Measurements from ENCODE around the gene NELL1. TPM values are rescaled to one million over a fixed set of nuclear protein-coding genes. Genes with fewer than 3 reads are reported as not detected.

NELL1 gene
- total RNA-seq, 2 experiments from 2014 or later: not detected

- CTCF ChIA-PET: no interaction called here
- H3K4me1 Mint-ChIP-seq: no peaks in the 10 kb centered on the region
- no peak overlapping the region for H3K27ac Mint-ChIP-seq
- no peak overlapping the region for H3K4me3 Mint-ChIP-seq
- H3K9me3 Mint-ChIP-seq: no peaks in the 10 kb centered on the region
- no peaks in the 10 kb centered on the region for H3K36me3 Mint-ChIP-seq (ENCODE audit: low read depth)
- no peaks in the 10 kb centered on the region for H3K27me3 Mint-ChIP-seq
- POLR2A ChIA-PET: no interaction called here
- DNase-seq: no peak
Observed at GRCh38 chr11:21556926-21557325, 887.5 kb downstream of the NELL1 start.

- H3K4me3 Mint-ChIP-seq: no peak overlapping the region
- no peak for DNase-seq
- no peaks in the 10 kb centered on the region for H3K4me1 Mint-ChIP-seq
- H3K27ac Mint-ChIP-seq: no peak overlapping the region
- POLR2A ChIA-PET: no interaction called here
- H3K36me3 Mint-ChIP-seq (ENCODE audit: low read depth): no peaks in the 10 kb centered on the region
- H3K27me3 Mint-ChIP-seq: no peaks in the 10 kb centered on the region
- CTCF ChIA-PET: no interaction called here
- H3K9me3 Mint-ChIP-seq: peaks cover 5% of the 10 kb centered on the region
Observed at GRCh38 chr11:21560466-21560975, 891.1 kb downstream of the NELL1 start.

GRCh38 chr11:21561581-21561980 is 892.2 kb downstream of the NELL1 start:
- no peak overlapping the region for H3K27ac Mint-ChIP-seq
- POLR2A ChIA-PET: no interaction called here
- peaks cover 5% of the 10 kb centered on the region for H3K9me3 Mint-ChIP-seq
- H3K4me3 Mint-ChIP-seq: no peak overlapping the region
- H3K4me1 Mint-ChIP-seq: no peaks in the 10 kb centered on the region
- H3K36me3 Mint-ChIP-seq (ENCODE audit: low read depth): no peaks in the 10 kb centered on the region
- no peak for DNase-seq
- CTCF ChIA-PET: no interaction called here
- no peaks in the 10 kb centered on the region for H3K27me3 Mint-ChIP-seq

- ChIA-PET CTCF (no interaction called here), POLR2A (no interaction called here)
- Mint-ChIP-seq H3K4me1 (no peaks in the 10 kb centered on the region), H3K9me3 (peaks cover 5% of the 10 kb centered on the region), H3K36me3 (ENCODE audit: low read depth) (no peaks in the 10 kb centered on the region), H3K27ac (no peak overlapping the region), H3K27me3 (no peaks in the 10 kb centered on the region), H3K4me3 (no peak overlapping the region)
- DNase-seq: no peak
Observed at GRCh38 chr11:21564095-21564494, 894.7 kb downstream of the NELL1 start.

- no peak overlapping the region for H3K4me3 Mint-ChIP-seq
- no peaks in the 10 kb centered on the region for H3K36me3 Mint-ChIP-seq (ENCODE audit: low read depth)
- no peaks in the 10 kb centered on the region for H3K4me1 Mint-ChIP-seq
- H3K9me3 Mint-ChIP-seq: peaks cover 8% of the 10 kb centered on the region
- DNase-seq: no peak
- POLR2A ChIA-PET: no interaction called here
- no peaks in the 10 kb centered on the region for H3K27me3 Mint-ChIP-seq
- CTCF ChIA-PET: no interaction called here
- H3K27ac Mint-ChIP-seq: no peak overlapping the region
Observed at GRCh38 chr11:21564833-21565682, 895.7 kb downstream of the NELL1 start.

- CTCF ChIA-PET: no interaction called here
- peaks cover 10% of the 10 kb centered on the region for H3K9me3 Mint-ChIP-seq
- H3K4me3 Mint-ChIP-seq: no peak overlapping the region
- no peaks in the 10 kb centered on the region for H3K4me1 Mint-ChIP-seq
- no peaks in the 10 kb centered on the region for H3K27me3 Mint-ChIP-seq
- POLR2A ChIA-PET: no interaction called here
- DNase-seq: no peak
- H3K36me3 Mint-ChIP-seq (ENCODE audit: low read depth): no peaks in the 10 kb centered on the region
- no peak overlapping the region for H3K27ac Mint-ChIP-seq
Observed at GRCh38 chr11:21566521-21567117, 897.2 kb downstream of the NELL1 start.

- H3K27me3 Mint-ChIP-seq: no peaks in the 10 kb centered on the region
- H3K9me3 Mint-ChIP-seq: peaks cover 10% of the 10 kb centered on the region
- ChIA-PET POLR2A (no interaction called here), CTCF (no interaction called here)
- H3K27ac Mint-ChIP-seq: no peak overlapping the region
- no peak for DNase-seq
- H3K36me3 Mint-ChIP-seq (ENCODE audit: low read depth): no peaks in the 10 kb centered on the region
- no peaks in the 10 kb centered on the region for H3K4me1 Mint-ChIP-seq
- no peak overlapping the region for H3K4me3 Mint-ChIP-seq
Observed at GRCh38 chr11:21567645-21568290, 898.4 kb downstream of the NELL1 start.

GRCh38 chr11:21572210-21572609 is 902.8 kb downstream of the NELL1 start:
- Mint-ChIP-seq H3K4me1 (no peaks in the 10 kb centered on the region), H3K36me3 (ENCODE audit: low read depth) (no peaks in the 10 kb centered on the region)

GRCh38 chr11:21582791-21583190 is 913.4 kb downstream of the NELL1 start:
- Mint-ChIP-seq H3K4me3 (no peak overlapping the region), H3K4me1 (no peaks in the 10 kb centered on the region), H3K36me3 (ENCODE audit: low read depth) (no peaks in the 10 kb centered on the region), H3K9me3 (peaks cover 7% of the 10 kb centered on the region), H3K27ac (no peak overlapping the region), H3K27me3 (no peaks in the 10 kb centered on the region)
- no peak for DNase-seq
- POLR2A ChIA-PET: no interaction called here
- CTCF ChIA-PET: no interaction called here

More at GRCh38 chr11:21572210-21572609, 902.8 kb downstream of the NELL1 start:
- ChIA-PET CTCF (no interaction called here), POLR2A (no interaction called here)
- peaks cover 5% of the 10 kb centered on the region for H3K9me3 Mint-ChIP-seq
- no peaks in the 10 kb centered on the region for H3K27me3 Mint-ChIP-seq
- no peak overlapping the region for H3K27ac Mint-ChIP-seq
- no peak overlapping the region for H3K4me3 Mint-ChIP-seq
- no peak for DNase-seq

GRCh38 chr11:21588754-21589153 is 919.4 kb downstream of the NELL1 start:
- H3K4me1 Mint-ChIP-seq: no peaks in the 10 kb centered on the region
- no peaks in the 10 kb centered on the region for H3K36me3 Mint-ChIP-seq (ENCODE audit: low read depth)
- DNase-seq: no peak
- H3K27ac Mint-ChIP-seq: no peak overlapping the region
- peaks cover 13% of the 10 kb centered on the region for H3K9me3 Mint-ChIP-seq
- ChIA-PET CTCF (no interaction called here), POLR2A (no interaction called here)
- no peaks in the 10 kb centered on the region for H3K27me3 Mint-ChIP-seq
- no peak overlapping the region for H3K4me3 Mint-ChIP-seq

- no peak overlapping the region for H3K4me3 Mint-ChIP-seq
- peaks cover 10% of the 10 kb centered on the region for H3K9me3 Mint-ChIP-seq
- H3K4me1 Mint-ChIP-seq: no peaks in the 10 kb centered on the region
- no peaks in the 10 kb centered on the region for H3K36me3 Mint-ChIP-seq (ENCODE audit: low read depth)
- ChIA-PET CTCF (no interaction called here), POLR2A (no interaction called here)
- H3K27me3 Mint-ChIP-seq: no peaks in the 10 kb centered on the region
- H3K27ac Mint-ChIP-seq: no peak overlapping the region
- no peak for DNase-seq
Observed at GRCh38 chr11:21602699-21603098, 933.3 kb downstream of the NELL1 start.

- POLR2A ChIA-PET: no interaction called here
- Mint-ChIP-seq H3K27ac (no peak overlapping the region), H3K9me3 (peaks cover 11% of the 10 kb centered on the region), H3K4me3 (no peak overlapping the region), H3K4me1 (no peaks in the 10 kb centered on the region), H3K36me3 (ENCODE audit: low read depth) (no peaks in the 10 kb centered on the region), H3K27me3 (no peaks in the 10 kb centered on the region)
- CTCF ChIA-PET: no interaction called here
- DNase-seq: no peak
Observed at GRCh38 chr11:21603886-21604285, 934.5 kb downstream of the NELL1 start.

GRCh38 chr11:21604564-21604963 is 935.2 kb downstream of the NELL1 start:
- no peak overlapping the region for H3K27ac Mint-ChIP-seq
- ChIA-PET CTCF (no interaction called here), POLR2A (no interaction called here)
- H3K4me3 Mint-ChIP-seq: no peak overlapping the region
- no peaks in the 10 kb centered on the region for H3K27me3 Mint-ChIP-seq
- peaks cover 9% of the 10 kb centered on the region for H3K9me3 Mint-ChIP-seq
- no peaks in the 10 kb centered on the region for H3K36me3 Mint-ChIP-seq (ENCODE audit: low read depth)
- DNase-seq: no peak
- no peaks in the 10 kb centered on the region for H3K4me1 Mint-ChIP-seq

GRCh38 chr11:21612326-21612725 is 942.9 kb downstream of the NELL1 start:
- Mint-ChIP-seq H3K27ac (no peak overlapping the region), H3K9me3 (peaks cover 6% of the 10 kb centered on the region), H3K4me3 (no peak overlapping the region), H3K4me1 (no peaks in the 10 kb centered on the region), H3K27me3 (no peaks in the 10 kb centered on the region), H3K36me3 (ENCODE audit: low read depth) (no peaks in the 10 kb centered on the region)
- CTCF ChIA-PET: no interaction called here
- POLR2A ChIA-PET: no interaction called here
- DNase-seq: no peak

Data from activated CD4-positive, alpha-beta memory T cell treated with anti-CD3 and anti-CD28 coated beads, Interleukin-2, amount 10 ng/mL, durations not matched to agents 7 days and 5 days (primary cell).